Astrocyte (in vitro differentiated cells and primary cell): ENCODE data around the gene MYO1B.

Source experiments
- EZH2 ChIP-seq: IDR thresholded peaks from 2 replicates; pipeline ENCODE4 v1.6.1; 2012; ENCODE audit warnings: mild to moderate bottlenecking, low read length, inconsistent platforms; ENCODE audit not compliant: insufficient read depth
- TF ChIP-seq, protein P1 (sequence below): IDR thresholded peaks from 2 replicates; pipeline ENCODE4 v1.5.1; 2011; ENCODE audit warnings: low read depth, mild to moderate bottlenecking, inconsistent platforms, low read length, moderate library complexity; ENCODE audit not compliant: insufficient read depth

DNA sequence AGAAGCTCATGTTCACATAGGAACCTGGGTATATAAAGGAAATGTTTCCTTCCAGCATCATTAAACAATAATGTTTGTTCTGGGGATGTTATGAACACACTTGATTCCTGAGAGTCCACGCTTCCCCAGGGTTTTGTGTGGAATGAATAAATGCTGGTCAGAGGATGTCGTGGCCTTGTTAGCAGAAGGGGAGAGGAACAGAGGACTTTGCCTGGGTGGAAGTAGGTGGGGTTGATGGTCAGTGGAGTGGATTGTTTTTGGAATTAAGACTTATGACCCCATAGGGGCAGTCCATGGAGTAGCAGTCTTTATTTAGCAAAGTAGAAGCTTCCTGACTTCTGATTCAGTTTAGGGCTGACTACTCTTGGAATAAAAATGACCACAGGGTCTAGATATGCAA, 139.6 kb downstream of the MYO1B start:
- TF ChIP-seq, protein P1, sequence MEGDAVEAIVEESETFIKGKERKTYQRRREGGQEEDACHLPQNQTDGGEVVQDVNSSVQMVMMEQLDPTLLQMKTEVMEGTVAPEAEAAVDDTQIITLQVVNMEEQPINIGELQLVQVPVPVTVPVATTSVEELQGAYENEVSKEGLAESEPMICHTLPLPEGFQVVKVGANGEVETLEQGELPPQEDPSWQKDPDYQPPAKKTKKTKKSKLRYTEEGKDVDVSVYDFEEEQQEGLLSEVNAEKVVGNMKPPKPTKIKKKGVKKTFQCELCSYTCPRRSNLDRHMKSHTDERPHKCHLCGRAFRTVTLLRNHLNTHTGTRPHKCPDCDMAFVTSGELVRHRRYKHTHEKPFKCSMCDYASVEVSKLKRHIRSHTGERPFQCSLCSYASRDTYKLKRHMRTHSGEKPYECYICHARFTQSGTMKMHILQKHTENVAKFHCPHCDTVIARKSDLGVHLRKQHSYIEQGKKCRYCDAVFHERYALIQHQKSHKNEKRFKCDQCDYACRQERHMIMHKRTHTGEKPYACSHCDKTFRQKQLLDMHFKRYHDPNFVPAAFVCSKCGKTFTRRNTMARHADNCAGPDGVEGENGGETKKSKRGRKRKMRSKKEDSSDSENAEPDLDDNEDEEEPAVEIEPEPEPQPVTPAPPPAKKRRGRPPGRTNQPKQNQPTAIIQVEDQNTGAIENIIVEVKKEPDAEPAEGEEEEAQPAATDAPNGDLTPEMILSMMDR, result no peak
- TF ChIP-seq EZH2, result no peak
